Jurkat, Clone E6-1 (cell line): Measurements from ENCODE around the gene SIN3A.
"Not testable (repeated sequence)": the region's sequence is repeated elsewhere in the genome, so short reads cannot be mapped to it uniquely, and the experiment has no call there.

ENCODE experiments used
- DNase-seq: peaks from one replicate; pipeline ENCODE4 v3.0.0-alpha.2; 2011; ENCODE audit warnings: low read depth, low spot score
- H3K4me3 ChIP-seq: 2 replicates; pipeline ENCODE4 v1.5.1; 2011; ENCODE audit warnings: mild to moderate bottlenecking, low read length, control low read depth, moderate library complexity

The SIN3A gene

DNA sequence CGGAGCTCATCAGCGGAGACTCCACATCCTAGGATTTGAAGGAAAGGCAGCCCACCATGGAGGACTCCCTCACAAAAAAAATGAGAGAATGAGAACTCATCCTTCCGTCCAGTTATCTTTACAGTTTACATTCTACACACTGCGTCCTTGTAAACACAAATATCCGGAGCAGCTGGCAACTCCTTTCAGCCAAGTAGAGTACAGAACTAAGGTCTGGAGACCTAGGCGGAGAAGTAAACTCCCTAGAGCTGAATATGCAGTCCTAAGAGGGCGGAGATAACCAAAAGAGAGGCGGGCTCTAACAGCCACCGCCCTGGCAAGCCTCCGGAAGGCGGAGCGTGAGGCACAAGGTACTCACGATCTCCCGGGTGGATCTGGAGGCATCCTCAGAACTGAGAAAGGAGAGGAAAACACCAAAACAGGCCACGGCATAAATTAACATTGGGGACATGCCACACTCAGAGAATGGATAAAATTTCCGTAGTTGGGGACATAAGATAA lies 924 bp upstream of the SIN3A start:
- H3K4me3 ChIP-seq = peak overlapping the region; percentile 99
- peak; percentile 80 for DNase-seq

DNA sequence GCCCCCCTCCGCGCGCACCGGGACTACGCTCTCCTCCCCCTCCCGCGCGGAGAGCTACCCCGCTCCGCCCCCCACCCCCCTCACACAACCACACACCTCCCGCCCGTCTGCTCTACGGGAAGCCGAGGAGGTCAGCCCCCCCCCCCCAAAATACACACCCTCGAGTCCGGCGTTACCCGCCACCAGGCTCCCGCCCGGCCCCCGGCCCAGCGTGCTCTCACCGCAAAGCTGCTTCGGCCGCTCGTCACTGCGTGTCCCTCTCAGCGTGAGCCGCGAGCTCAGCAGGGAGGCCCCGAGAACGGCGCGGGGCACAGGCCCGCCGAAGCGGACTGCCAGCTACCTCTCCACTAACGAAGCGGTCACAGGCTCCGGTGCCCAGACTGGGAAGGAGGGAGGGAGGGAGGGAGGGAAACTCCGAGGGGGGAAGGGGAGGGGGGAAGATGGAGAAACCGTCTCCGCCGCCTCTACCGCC lies 252 bp downstream of the SIN3A start:
- no peak for DNase-seq
- peak overlapping the region; percentile 82 for H3K4me3 ChIP-seq

DNA sequence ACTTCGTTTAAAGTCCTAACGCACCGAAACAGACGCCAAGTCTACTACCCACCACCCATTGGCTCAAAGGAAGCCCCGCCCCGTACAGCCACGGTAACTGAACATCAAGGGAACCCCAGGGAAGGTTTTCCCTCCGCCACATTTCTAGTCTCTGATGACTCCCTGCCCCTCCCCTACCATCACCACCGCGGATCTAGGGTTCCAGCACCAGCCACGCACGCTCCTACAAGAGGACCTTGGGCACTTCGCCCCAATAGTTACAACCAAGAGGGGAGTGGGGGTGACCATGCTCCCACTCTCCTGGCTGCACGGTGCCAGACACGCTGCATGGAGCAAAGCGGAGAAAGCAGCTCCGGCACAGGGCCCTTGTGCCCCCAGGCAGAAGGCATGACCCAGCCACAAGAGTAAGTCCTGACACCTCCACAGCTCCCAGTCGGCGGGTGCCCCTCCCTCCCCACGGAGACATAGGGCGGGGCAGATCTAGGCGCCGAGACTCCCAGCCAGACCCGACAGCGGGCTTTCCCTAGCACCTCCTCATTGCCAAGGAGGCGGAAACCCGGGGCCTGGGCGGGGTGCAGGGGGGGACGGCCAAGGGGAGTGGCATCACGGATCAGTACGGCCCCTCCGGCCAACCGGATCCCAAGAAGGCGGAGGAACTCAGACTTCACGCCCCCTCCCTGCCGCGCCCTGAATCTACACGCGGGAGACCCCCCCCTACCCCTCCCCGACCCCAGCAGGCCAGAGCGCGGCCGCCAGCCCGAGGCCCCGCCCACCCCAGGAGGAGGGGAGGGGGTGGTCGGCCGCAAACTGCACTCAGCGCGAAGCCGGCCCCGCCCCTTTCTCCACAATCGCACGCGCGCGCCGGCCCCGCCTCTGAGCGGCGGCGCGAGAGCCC lies 936 bp downstream of the SIN3A start:
- peak overlapping the region; percentile 92 for H3K4me3 ChIP-seq
- peak; percentile 95 for DNase-seq

GRCh38 chr15:75449585-75450306 lies 1.7 kb downstream of the SIN3A start:
- DNase-seq = no peak
- peak overlapping the region; percentile 92 for H3K4me3 ChIP-seq

- not testable (repeated sequence) for DNase-seq, H3K4me3 ChIP-seq
Observed at GRCh38 chr15:75448171-75448570, 3.3 kb downstream of the SIN3A start.

DNA sequence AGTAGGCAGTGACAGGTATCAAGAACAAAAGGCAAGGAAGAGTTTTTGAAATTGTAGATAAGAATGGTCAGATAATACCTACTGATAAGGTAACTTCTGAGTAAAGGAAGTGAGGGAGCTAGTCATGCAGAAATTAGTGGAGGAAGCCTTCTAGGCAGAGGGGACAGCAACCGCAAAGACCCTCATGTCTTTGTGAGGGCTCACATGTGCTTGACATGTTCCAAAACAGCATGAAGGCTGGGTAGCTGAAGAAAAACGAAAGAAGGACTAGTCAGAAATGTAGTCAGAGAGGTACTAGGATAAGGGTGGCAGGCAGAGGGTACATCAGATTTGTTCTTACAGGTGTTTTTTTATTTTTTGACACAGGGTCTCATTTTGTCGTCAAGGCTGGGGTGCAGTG lies 5.3 kb downstream of the SIN3A start:
- DNase-seq = peak; percentile 82

DNA sequence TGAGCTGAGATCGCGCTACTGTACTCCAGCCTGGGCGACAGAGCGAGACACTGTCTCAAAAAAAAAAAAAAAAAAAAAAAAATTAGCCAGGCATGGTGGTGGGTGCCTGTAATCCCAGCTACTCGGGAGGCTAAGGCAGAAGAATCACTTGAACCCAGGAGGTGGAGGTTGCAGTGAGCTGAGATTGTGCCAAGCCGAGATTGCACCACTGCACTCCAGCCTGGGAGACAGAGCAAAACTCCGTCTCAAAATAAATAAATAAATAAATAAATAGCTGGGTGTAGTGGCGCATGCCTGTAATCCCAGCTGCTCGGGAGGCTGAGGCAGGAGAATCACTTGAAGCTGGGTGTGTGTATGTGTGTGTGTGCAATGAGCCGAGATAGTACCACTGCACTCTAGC lies 6.2 kb downstream of the SIN3A start:
- DNase-seq, H3K4me3 ChIP-seq: not testable (repeated sequence)

More for the DNA sequence above, 5.3 kb downstream of the SIN3A start:
- no peak overlapping the region for H3K4me3 ChIP-seq

DNA sequence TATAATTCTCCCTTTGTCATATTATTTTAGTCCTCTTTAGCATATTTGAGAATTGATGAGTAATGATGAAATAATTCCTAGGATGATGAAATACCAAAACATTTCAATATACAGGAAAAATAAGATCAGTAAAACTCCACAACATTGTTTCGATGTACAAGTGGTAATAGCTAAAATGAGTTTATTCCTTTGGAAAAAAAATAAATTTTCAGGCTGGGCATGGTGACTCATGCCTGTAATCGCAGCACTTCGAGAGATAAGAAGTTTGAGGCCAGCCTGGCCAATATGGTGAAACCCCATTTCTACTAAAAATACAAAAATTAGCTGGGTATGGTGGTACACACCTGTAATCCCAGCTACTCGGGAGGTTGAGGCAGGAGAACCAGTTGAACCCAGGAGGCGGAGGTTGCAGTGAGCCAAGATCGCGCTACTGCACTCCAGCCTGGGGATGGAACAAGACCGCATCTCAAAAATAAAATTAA lies 7.5 kb downstream of the SIN3A start:
- H3K4me3 ChIP-seq, DNase-seq: not testable (repeated sequence)

- H3K4me3 ChIP-seq = no peak overlapping the region
- DNase-seq = no peak
Observed at GRCh38 chr15:75437721-75438120, 13.8 kb downstream of the SIN3A start.

- no peak for DNase-seq
- no peak overlapping the region for H3K4me3 ChIP-seq
Observed at GRCh38 chr15:75436881-75437280, 14.6 kb downstream of the SIN3A start.

- no peak overlapping the region for H3K4me3 ChIP-seq
- no peak for DNase-seq
Observed at GRCh38 chr15:75431682-75432081, 19.8 kb downstream of the SIN3A start.

DNA sequence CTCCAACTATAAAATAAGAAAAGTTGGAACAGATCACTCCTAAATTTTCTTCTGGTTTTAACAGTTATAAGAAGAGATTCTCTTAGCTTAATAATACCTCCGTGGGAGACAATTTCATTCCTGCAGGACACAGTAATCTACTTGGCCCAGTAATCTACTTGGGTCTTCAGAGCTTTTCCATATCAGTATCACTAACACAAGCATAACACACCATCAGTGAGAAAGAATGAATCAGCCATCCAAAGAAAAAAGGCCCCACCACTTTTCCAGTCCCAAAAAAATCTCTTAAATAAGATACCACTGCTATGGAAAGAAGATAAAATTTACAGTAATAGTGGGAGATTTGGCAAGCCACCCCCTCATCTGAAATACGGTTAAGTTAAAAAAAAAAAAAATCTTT lies 20.2 kb downstream of the SIN3A start:
- DNase-seq = no peak
- no peak overlapping the region for H3K4me3 ChIP-seq

- DNase-seq = no peak
- H3K4me3 ChIP-seq = no peak overlapping the region
Observed at GRCh38 chr15:75430259-75430658, 21.2 kb downstream of the SIN3A start.

GRCh38 chr15:75428152-75428551 lies 23.3 kb downstream of the SIN3A start:
- no peak overlapping the region for H3K4me3 ChIP-seq
- no peak for DNase-seq

GRCh38 chr15:75425966-75426500 lies 25.5 kb downstream of the SIN3A start:
- H3K4me3 ChIP-seq = no peak overlapping the region
- DNase-seq = no peak

GRCh38 chr15:75422554-75422953 lies 28.9 kb downstream of the SIN3A start:
- no peak overlapping the region for H3K4me3 ChIP-seq
- DNase-seq = no peak

- H3K4me3 ChIP-seq = no peak overlapping the region
- DNase-seq = no peak
Observed at GRCh38 chr15:75420698-75421097, 30.8 kb downstream of the SIN3A start.

DNA sequence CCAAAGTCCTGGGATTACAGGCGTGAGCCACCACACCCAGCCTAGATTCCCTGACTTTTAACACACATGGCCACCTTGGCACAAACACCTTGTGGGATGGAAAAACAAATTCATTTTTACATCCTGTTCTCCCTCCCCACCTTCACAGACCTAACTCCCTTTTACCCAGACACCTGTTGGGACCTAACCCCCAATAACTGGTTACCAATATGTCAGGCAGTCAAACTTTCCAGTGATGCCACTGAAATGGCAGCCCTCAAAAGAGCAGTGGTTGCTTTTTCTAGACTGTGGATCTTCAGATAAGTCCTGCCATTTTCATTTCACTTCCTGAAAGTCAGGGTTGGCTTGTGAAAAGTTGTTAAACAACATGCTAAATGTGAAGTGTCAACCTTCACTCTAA lies 34.9 kb downstream of the SIN3A start:
- no peak for DNase-seq
- no peak overlapping the region for H3K4me3 ChIP-seq

DNA sequence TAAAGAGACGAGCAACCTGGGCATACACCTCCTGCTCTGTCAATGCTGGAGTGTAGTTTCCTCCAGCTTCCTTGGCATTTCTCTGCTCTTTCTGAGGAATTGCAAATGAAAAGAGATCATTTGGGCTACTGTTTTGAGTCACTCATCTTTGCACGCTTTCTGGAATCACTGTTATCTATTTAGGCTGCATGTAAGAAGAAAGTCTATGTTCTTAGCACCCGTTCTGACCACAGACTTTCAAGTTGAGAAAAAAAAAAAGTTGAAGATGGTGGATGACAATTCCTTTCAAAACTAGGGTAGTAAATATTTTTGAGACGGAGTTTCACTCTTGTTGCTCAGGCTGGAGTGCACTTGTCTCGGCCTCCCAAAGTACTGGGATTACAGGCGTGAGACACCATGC lies 41.3 kb downstream of the SIN3A start:
- no peak overlapping the region for H3K4me3 ChIP-seq
- no peak for DNase-seq

DNA sequence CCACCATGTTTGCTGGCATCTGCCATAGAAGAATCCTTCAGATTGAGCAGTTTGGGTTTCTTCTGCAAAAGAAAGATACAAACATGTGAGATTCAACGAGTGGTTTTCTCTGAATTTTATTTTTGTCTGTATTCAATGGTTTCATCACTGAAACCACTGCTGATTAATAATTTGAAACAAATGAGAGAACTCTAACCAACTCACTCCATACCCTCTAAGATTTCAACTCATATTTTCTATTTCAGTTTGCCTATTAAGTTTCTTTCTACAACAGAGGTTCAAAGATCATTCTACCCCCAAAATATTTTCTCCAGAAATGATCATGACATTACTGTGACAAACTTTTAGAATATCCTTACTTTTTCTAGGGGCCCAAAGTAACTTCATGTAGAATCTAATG lies 44.4 kb downstream of the SIN3A start:
- DNase-seq = no peak
- no peak overlapping the region for H3K4me3 ChIP-seq
